Brain microvascular endothelial cell (primary cell): ENCODE measurements around the gene MAGEA8.
A peak's percentile ranks its signal among the peaks of the same experiment; 100 is the strongest.
"Not testable (repeated sequence)": the region's sequence is repeated elsewhere in the genome, so short reads cannot be mapped to it uniquely, and the experiment has no call there.

Experiments used
- DNase-seq: peaks from one replicate; pipeline ENCODE4 v3.0.0-alpha.2; 2020
- H3K27ac ChIP-seq: fragments of 250-450 bp; sonication (Bioruptor Pico); 2 replicates; pipeline ENCODE4 v1.5.1; 2020; ENCODE audit warnings: mild to moderate bottlenecking, moderate library complexity
- H3K27me3 ChIP-seq: fragments of 250-450 bp; sonication (Bioruptor Pico); replicated peaks from 2 replicates; pipeline ENCODE4 v1.5.1; 2020; ENCODE audit warnings: mild to moderate bottlenecking
- H3K36me3 ChIP-seq: fragments of 250-450 bp; sonication (Bioruptor Pico); replicated peaks from 2 replicates; pipeline ENCODE4 v1.5.1; 2020; ENCODE audit warnings: mild to moderate bottlenecking
- H3K4me3 ChIP-seq: 2 replicates; pipeline ENCODE4 v1.5.1; 2011; ENCODE audit warnings: low read depth, mild to moderate bottlenecking, control low read depth, low read length, moderate library complexity
- in situ Hi-C: cut with HindIII; loops from 2 replicates; pipeline ENCODE4 v1.10.0; 2017; ENCODE audit warnings: low sequenced_read_pairs, low pct_ligation_motif_present
- TF ChIP-seq, protein P1 (sequence below): IDR thresholded peaks from 2 replicates; pipeline ENCODE4 v1.5.1; 2011; ENCODE audit warnings: low read depth, mild to moderate bottlenecking, moderate library complexity, low read length, control low read depth, inconsistent platforms; ENCODE audit errors: missing control alignments

MAGEA8 gene

DNA sequence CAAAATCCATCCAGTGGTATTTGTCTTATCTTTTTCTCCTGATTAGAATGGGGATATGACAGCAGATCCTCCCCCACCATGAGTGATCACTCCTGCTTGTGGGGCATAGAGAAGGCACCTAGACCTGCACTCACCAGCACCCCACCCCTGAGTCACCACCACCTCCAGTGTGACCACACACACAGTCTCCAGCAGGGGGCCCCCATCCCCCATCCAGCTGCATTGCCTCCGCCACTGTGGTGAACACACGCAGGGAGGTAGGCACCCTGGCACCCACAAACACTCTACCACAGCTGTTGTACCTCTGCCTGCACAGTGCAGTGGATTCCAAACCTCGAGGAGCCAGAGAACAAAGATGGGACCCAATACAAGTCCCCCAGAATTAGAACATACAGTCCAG, 9.0 kb upstream of the MAGEA8 start:
- Histone ChIP-seq H3K36me3 (no peaks in the 10 kb centered on the region), H3K4me3 (no peak overlapping the region), H3K27me3 (no peaks in the 10 kb centered on the region), H3K27ac (no peak overlapping the region)
- in situ Hi-C loops, result no loop called here
- DNase-seq, result peak; percentile 23
- TF ChIP-seq, protein P1, sequence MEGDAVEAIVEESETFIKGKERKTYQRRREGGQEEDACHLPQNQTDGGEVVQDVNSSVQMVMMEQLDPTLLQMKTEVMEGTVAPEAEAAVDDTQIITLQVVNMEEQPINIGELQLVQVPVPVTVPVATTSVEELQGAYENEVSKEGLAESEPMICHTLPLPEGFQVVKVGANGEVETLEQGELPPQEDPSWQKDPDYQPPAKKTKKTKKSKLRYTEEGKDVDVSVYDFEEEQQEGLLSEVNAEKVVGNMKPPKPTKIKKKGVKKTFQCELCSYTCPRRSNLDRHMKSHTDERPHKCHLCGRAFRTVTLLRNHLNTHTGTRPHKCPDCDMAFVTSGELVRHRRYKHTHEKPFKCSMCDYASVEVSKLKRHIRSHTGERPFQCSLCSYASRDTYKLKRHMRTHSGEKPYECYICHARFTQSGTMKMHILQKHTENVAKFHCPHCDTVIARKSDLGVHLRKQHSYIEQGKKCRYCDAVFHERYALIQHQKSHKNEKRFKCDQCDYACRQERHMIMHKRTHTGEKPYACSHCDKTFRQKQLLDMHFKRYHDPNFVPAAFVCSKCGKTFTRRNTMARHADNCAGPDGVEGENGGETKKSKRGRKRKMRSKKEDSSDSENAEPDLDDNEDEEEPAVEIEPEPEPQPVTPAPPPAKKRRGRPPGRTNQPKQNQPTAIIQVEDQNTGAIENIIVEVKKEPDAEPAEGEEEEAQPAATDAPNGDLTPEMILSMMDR, result peak; percentile 55

DNA sequence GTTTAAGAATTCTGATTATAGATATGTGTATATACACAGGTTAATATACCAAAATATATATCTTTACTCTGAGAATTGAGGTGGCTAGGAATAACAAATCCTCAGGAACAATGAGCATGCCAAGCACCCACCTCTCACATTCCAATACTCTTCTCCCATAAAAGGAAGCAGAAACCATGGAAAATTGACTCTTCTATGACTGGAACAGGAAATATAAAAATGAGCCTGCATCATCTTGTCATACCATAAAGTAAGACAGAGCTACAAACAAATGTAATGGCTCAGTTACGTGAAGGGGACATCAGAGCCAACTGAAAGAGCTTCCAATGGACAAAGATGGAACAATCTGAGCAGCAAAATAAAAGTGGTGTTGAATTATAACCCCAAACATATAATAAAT, 3.8 kb upstream of the MAGEA8 start:
- Histone ChIP-seq H3K27ac (no peak overlapping the region), H3K36me3 (no peaks in the 10 kb centered on the region), H3K27me3 (no peaks in the 10 kb centered on the region), H3K4me3 (no peak overlapping the region)
- in situ Hi-C loops, result no loop called here
- TF ChIP-seq, protein P1, result no peak
- DNase-seq, result no peak

DNA sequence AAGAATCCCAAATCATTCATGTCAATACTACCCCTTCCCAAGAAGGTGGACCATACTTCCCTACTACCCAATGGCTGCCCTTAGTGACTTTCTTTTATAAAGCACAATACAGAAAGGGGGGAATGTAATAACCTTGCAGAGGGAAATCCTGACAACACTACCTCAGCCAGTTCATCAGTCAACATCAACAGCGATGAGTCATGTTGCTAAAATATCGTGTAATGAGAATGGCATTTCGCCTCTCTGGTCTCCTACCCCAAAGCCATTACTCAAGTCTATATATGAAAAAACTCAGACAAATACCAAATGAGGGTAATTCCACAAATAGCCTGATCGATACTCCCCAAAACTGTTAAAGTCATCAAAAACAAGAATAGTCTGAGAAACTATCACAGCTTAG, 3.3 kb upstream of the MAGEA8 start:
- Histone ChIP-seq H3K36me3 (no peaks in the 10 kb centered on the region), H3K27ac (no peak overlapping the region), H3K4me3 (no peak overlapping the region), H3K27me3 (no peaks in the 10 kb centered on the region)
- TF ChIP-seq, protein P1, result no peak
- DNase-seq, result peak; percentile 25
- in situ Hi-C loops, result no loop called here

DNA sequence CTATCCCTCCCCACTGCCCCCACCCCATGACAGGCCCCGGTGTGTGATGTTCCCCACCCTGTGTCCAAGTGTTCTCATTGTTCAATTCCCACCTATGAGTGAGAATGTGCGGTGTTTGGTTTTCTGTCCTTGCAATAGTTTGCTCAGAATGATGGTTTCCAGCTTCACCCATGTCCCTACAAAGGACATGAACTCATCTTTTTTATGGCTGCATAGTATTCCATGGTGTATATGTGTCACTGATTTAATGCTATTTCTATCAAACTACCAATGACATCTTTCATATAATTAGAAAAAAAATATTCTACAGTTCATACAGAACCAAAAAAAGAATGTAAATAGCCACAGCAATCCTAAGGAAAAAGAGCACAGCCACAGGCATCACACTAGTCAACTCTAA, 9.8 kb downstream of the MAGEA8 start:
- H3K36me3 ChIP-seq, H3K27me3 ChIP-seq, H3K4me3 ChIP-seq, in situ Hi-C loops, H3K27ac ChIP-seq, DNase-seq: not testable (repeated sequence)

DNA sequence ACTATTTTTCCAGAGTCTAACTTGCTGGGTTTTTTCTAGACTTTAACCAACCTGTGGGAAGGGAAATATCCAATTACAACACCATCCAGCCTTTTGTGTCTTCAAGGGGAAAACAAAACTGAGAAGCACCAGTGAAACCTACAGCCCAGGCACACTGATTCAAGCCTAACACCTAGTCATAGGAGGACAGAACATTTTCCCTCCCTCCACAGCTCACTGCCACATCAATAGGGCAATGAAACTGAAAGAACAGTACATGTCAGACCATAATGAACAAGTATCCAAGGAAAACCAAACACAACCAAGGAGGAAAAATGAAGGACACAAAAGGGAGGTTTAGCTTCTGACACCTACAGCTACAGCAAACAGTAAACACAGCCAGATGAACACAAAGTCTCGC, 17.6 kb downstream of the MAGEA8 start:
- H3K27ac ChIP-seq, result no peak overlapping the region
- TF ChIP-seq, protein P1, result no peak
- no peak for DNase-seq
- in situ Hi-C loops, result no loop called here
- peaks cover 3% of the 10 kb centered on the region for H3K27me3 ChIP-seq
- H3K4me3 ChIP-seq, result no peak overlapping the region
- no peaks in the 10 kb centered on the region for H3K36me3 ChIP-seq

DNA sequence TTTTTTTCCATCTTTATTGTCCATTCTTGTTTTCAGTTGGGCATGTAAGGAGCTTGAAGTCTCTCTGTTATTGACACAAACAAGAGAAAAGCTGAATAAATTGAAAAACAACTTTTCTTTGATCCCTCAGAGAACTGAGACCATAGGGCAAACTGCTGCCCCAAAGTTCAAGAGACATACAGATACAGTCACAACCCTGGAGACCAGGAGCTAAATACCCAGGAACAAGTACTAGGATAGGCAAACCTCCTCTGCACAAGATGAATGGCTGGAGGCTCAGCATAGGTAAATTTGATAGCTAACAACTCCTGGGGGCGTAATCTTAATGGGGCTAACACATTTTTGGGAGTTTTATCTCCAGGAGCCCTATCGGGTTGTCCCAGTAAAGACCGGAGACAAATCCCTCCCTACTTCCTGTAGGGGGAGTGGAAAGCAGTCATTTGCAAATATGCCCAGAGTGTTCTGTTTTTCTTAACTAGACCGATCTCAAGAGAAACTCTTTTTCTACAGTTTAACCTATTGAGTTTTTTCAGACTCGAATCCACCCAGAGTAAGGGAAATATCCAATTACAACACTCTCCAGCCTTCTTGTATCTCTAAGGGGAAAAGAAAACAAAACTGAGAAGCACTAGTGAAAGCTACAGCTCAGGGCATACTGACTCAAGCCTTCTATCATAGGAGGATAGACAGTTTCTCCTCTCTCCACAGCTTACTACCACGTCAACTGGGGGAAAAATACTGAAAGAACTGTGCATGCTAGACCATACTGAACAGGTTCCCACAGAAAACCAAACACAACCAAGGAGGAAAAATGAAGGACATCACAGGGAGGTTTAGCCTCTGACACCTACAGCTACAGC, 23.1 kb downstream of the MAGEA8 start:
- in situ Hi-C loops, result no loop called here
- Histone ChIP-seq H3K36me3 (no peaks in the 10 kb centered on the region), H3K4me3 (peak overlapping the region; percentile 18), H3K27me3 (no peaks in the 10 kb centered on the region), H3K27ac (no peak overlapping the region)
- TF ChIP-seq, protein P1, result peak; percentile 38
- peak; percentile 14 for DNase-seq
